ENCODE results near the gene ZNF69.
"Not testable (repeated sequence)": the region's sequence is repeated elsewhere in the genome, so short reads cannot be mapped to it uniquely, and the experiment has no call there.

The ZNF69 gene

GRCh38 chr19:11887611-11888531 lies at the start of gene ZNF69:
ZNF69 (plus strand) TSS chr19:11887782; CDS start chr19:11887924, 142 bp downstream.
- peak in 57 of 58 donors; percentile 12 to 87 (median 66) for DNase-seq

GRCh38 chr19:11843722-11844121 lies 43.9 kb upstream of the ZNF69 start:
- DNase-seq: no peak

GRCh38 chr19:11847615-11848014 lies 40.0 kb upstream of the ZNF69 start:
- DNase-seq: peak in 2 of 58 donors; percentile 0 to 3

GRCh38 chr19:11848200-11848593 lies 39.4 kb upstream of the ZNF69 start:
- DNase-seq: no peak

DNA sequence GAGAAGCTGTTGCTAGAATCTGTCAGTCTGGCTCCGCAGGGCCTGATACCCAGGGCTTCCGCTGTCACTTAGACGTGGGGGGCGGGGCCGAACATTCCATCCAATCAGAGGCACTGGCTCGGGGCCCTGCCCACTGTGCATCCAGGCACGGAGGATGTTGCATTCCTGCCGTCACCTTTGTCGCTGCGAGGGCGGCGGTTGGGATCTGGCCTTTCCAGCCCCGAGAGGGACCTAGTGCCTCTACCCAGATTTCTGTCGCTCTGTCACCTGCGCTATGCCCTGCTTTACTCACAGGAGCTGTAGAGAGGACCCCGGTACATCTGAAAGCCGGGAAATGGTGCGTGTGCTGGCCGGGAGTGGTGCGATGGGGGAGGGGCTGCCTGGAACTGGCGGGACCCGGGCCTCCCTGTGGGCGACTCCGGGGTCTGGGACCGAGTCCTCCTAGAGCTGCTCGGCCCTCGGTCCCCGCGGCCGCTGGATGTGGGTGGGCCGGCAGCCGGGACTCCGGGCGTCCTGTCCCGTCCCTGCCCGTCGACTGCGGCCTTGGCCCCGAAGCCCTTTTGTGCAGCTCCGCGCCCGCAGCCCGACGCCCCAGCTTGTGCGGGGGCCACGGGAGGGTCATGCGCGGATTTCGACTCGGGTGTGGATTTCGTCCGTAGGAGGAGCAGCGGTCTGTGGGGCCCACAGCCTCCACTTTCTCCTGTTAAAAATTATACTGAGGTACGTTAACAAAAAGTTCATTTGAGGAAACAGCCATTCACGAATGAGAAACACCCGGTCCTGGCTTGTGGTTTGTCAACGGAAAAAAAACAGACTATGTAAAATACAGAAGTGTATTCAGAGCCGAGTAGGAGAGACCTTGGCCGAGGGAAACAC lies 38.8 kb upstream of the ZNF69 start, which contains the start of gene ZNF439:
Gene ZNF439 (plus strand): TSS at position 133 of the 876 bp plus-strand sequence. CDS start 142 bp downstream, at position 275.
- DNase-seq: peak; percentile 38 to 96 (median 88)

DNA sequence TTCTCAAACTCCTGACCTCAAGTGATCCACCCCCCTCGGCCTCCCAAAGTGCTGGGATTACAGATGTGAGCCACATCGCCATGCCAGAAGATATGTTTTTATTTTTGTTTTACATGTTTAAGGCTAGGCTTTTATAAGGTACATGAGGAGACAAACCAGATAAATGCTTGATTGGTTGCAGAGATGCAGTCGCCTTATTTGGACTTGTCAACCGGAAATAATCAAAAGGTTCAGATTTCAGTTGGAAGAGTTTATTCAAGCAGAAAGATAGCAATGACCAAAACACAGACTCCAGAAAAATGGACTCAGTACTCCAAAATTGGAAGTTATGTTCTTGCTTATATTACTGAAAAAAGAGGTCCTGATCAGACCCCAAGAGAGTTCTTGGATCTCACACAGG lies 37.3 kb upstream of the ZNF69 start:
- not testable (repeated sequence) for DNase-seq

GRCh38 chr19:11853358-11853757 lies 34.2 kb upstream of the ZNF69 start:
- DNase-seq: no peak

DNA sequence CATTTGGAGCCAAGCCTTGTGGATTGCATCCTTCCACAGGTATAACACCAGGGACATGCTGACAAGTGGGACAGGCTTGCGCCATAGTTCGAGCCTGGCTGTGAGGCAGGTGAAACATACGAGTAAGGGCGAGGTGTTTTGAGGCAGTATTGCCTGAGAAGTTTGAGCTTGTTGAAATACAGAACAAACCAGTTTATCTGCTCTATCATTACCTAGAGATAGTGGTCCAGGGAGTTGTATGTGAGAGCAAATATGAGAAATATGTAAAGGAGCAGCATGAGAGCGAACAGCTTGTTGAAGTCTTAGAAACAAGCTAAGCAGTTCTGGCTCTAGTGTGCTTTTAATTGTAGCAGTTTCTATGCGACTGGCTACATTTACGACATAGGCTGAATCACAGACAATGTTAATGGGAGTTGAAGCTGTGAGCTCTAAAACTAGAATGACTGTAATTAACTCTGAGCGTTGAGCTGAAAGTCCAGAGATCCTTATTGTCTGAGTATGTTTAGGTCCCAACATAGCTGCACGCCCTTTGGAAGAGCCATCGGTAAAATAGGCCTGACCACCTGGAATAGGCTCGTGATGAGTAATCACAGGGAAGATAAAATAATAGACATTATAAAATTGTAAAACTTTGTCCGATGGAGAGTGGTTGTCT lies 30.9 kb upstream of the ZNF69 start:
- DNase-seq: no peak

DNA sequence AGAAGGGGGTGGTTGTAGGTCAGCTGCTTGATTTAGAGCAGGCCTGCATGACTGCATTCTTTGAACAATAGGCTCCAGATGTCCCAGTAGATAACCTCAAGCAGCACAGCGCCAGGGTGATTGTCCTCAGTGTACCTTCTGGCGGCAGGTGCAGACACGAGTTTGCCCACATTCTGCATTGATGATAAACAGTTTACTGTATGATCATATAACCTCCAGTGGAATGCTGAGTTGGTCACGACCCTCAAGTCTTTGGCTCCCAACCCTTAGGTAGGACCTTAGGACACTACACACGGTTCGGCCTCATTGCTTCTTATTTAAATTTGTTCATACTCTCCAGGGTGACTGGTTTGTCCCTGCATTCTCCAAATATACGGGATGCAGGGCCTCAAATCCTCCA lies 26.9 kb upstream of the ZNF69 start:
- DNase-seq: no peak

DNA sequence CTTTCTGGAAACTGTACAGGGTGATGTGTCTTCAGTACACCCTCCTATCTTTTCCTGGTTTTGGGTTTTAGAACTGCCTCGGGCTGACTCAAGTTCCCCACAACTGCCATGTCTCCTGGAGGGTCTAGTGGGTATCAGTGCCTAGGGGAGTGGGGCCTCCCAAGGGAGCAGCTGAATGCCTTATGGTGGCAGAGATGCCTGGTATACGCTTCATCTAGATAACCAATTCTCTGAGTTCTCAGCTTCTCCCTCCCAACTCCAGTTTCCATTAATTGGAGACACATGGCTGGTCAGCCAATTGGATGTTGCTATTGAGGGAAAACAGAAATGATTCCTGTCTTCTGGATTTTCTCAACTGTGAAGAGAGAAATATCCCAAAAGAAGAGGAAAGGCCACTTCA lies 26.3 kb upstream of the ZNF69 start:
- DNase-seq: no peak

GRCh38 chr19:11867766-11868165 lies 19.8 kb upstream of the ZNF69 start:
- DNase-seq: not testable (repeated sequence)

DNA sequence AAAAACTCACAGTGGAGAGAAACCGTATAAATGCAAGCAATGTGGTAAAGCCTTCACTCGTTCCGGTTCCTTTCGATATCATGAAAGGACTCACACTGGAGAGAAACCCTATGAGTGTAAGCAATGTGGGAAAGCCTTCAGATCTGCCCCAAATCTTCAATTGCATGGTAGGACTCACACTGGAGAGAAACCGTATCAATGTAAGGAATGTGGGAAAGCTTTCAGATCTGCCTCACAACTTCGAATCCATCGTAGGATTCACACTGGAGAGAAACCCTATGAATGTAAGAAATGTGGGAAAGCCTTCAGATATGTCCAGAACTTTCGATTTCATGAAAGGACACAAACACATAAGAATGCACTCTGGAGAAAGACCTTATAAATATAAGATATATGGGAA lies 19.4 kb upstream of the ZNF69 start:
- DNase-seq: no peak

DNA sequence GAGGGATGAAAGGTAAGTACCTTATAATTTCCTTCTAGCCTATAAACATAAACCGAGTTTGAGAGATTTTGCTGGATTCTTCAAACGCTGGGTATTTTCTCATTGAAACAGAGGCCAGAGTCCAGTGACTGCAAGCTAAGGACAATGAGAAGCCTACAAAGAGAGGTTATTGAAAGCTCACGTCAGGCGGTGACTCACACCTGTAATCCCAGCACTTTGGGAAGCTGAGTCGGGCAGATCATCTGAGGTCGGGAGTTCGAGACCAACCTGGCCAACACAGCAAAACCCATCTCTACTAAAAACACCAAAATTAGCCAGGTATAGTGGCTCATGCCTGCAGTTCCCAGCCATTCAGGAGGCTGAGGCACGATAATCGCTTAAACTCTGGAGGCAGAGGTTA lies 15.0 kb upstream of the ZNF69 start:
- DNase-seq: no peak

DNA sequence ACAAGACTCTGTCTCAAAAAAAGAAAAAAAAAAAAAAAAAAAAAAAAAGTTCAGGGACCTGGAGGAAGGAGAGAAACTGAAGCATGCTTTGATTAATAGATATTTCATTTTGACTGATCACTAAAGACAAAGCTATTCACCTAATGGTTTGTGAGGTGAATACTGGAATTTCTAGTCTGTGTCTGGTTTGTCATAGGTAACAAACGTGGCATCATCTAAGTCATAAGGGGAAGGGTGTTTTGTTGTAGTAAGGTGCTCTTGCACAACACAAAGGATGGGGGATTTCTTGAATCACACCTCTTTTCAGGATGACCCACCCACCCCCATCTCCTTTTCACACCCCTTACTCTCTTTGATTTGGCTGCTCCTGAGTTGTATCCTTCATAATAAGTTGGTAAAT lies 13.8 kb upstream of the ZNF69 start:
- no peak for DNase-seq

DNA sequence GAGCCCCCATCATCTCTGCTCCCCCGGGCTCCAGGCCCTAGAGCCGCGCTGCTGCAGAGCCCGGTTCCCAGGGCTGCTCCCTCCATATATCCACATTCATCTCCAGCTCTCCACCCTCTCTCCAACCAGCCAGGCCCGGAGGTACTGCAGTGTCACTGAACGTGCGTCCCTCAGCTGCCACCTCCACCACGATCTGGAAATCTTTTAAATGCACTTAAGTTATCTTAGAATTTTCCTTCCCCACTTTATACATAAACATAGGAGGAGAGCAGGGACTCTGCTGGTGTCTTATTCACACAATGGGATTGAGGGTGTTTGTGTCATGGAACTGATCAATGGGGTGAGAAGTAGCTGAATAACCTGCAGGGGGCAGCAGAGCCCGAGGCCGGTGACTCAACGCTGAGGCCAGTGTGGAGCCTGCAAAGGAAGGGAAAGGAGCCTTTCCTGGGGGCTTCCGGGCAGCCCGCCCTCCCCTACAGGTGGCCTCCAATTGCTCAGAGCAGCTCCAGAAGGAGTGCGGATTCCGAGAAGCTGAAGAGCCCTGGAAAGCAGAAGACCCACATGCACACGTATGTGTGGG lies 7.8 kb upstream of the ZNF69 start:
- DNase-seq: peak in 7 of 58 donors; percentile 0 to 15 (median 0)

DNA sequence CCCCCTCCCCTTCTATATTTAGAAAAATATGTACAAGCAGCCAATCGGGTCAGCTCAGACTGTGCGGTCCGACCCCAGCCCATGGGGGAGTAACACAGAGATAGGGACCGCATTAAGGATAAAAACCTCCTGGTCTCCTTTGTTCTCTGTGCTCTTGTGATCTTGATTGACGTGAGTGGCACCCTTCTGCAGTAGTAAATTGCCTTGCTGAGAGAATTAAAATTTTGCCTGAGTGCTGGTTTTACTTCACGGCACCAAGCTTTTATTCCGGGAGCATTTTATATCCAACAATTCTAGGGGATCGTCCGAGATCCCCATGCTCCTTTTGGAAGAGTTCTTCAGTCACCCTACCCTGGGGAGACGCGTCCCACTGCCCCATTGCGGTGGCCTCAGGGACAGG lies 7.0 kb upstream of the ZNF69 start:
- no peak for DNase-seq

- DNase-seq: peak in 40 of 58 donors; percentile 0 to 47 (median 5)
These were observed 6.3 kb upstream of the ZNF69 start for GRCh38 chr19:11881151-11881800.

DNA sequence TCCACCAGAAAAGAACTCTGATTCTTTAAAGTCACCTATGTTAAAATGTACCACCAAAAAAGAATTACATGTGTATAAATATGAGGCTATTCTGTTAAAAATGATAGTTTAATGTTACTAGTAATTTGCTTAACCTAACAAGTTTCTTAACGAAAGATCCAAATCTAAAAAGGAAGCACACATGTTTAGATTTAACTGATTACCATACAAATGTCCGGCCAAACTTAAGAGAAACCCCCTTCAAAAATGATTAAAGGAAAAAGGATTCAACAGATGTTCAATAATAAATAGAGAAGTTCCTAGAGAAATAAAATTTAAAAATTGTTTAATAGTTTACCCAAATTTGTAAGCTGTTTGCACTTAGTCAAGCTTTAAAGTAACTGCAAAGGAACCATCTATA lies 5.0 kb upstream of the ZNF69 start:
- no peak for DNase-seq

GRCh38 chr19:11887234-11887610 lies 360 bp upstream of the ZNF69 start:
- peak in 5 of 58 donors; percentile 7 to 56 (median 45) for DNase-seq

GRCh38 chr19:11889901-11890300 lies 2.3 kb downstream of the ZNF69 start:
- not testable (repeated sequence) for DNase-seq

Data from anterior cingulate cortex (tissue), 58 donors.